GM12874 (cell line): ENCODE measurements around the gene MEOX2.

Experiments used
- TF ChIP-seq, protein P1 (sequence below): IDR thresholded peaks from 2 replicates; pipeline ENCODE4 v1.5.1; 2011; ENCODE audit warnings: low read depth, mild to moderate bottlenecking, control low read depth, low read length, moderate library complexity; ENCODE audit not compliant: insufficient read depth

The MEOX2 gene

DNA sequence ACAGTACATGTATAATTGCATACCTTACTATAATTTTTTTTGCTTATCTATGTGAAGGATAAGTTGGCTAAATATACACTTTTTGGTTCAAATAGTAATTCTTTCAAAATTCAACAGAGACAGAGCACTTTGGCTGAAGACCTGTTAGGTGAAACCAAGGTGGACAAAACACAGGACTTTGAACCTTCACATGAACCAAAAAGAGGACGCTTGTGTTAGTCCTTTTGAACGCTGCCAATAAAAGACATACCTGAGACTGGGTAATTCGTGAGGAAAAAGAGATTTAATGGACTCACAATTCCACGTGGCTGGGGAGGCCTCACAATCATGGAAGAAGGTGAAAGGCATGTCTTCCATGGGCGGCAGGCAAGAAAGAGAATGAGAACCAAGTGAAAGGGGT, 120.0 kb downstream of the MEOX2 start:
- TF ChIP-seq, protein P1, sequence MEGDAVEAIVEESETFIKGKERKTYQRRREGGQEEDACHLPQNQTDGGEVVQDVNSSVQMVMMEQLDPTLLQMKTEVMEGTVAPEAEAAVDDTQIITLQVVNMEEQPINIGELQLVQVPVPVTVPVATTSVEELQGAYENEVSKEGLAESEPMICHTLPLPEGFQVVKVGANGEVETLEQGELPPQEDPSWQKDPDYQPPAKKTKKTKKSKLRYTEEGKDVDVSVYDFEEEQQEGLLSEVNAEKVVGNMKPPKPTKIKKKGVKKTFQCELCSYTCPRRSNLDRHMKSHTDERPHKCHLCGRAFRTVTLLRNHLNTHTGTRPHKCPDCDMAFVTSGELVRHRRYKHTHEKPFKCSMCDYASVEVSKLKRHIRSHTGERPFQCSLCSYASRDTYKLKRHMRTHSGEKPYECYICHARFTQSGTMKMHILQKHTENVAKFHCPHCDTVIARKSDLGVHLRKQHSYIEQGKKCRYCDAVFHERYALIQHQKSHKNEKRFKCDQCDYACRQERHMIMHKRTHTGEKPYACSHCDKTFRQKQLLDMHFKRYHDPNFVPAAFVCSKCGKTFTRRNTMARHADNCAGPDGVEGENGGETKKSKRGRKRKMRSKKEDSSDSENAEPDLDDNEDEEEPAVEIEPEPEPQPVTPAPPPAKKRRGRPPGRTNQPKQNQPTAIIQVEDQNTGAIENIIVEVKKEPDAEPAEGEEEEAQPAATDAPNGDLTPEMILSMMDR: no peak

- TF ChIP-seq, protein P1: no peak
These were observed 124.6 kb downstream of the MEOX2 start, which contains the start of gene AGMO for GRCh38 chr7:15561835-15562234. TSS of gene AGMO (minus strand) at chr7:15562015.
